Measurements from ENCODE around the gene LRP5. TPM values are rescaled to one million over a fixed set of nuclear protein-coding genes. Genes with fewer than 3 reads are reported as not detected.

The LRP5 gene
- total and polyA plus RNA-seq, 2 experiments from 2014 or later, result 43.9 to 54.3 TPM

DNA sequence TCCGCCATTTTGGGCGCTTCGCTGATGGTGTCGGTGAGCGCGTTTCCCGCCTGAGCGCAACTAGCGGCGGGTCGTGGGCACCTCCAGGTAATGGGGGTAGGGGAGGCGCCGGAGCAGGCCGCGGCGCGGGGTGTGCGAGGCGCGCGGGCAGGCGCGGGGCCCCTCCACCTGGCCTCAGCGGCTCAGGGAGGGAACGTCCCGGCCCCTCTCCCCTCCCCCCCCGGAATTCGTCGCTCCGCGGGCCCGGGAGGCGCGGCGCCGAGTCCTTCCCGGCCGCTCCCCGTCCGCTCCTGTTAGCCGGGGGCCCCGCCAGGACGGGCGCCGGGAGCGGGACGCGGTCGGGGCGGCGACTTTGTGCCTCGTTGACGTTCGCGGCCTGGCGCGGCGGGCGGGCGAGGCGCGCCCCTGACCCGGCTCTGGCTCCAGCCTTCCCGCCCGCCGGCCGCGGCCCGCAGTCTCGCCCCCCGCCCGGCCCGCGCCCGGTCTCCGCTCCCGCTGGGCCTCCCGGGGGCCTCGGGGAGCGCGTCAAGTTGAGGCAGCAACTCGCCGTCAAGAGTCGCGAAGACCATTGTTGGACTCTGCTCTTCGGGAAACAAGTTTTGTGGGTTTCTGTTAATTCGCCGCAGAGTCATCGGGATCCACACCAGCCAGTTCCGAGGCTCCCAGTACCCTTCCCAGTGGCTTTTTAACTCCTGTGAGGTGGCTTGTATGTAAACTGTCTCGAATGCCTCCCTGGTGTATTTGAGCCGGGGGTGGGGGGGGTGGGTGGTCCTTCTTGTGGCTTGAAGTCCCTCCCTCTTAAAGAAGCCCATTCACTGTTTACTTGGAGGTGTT is 148.6 kb downstream of the LRP5 start, which contains the start of gene PPP6R3:
PPP6R3 (plus strand) TSS at position 12 of the 834 bp plus-strand sequence. CDS start 76,913 bp downstream, outside the sequence.
- H3K27me3 ChIP-seq, result no peaks in the 10 kb centered on the region
- peaks cover 49% of the 10 kb centered on the region for H4K20me1 ChIP-seq (ENCODE audit: insufficient read depth, poor library complexity, severe bottlenecking)
- peak within 1 kb of the TSS; percentile 91 for H3K27ac ChIP-seq
- H3K4me1 ChIP-seq (ENCODE audit: insufficient read depth), result peaks cover 27% of the 10 kb centered on the region
- H3K79me2 ChIP-seq, result peaks cover 50% of the 10 kb centered on the region
- WGBS (ENCODE audit: low lambda C conversion rate, missing lambda C conversion rate), result under 1% methylated on average over 14 of the region's 92 CpGs
- no peak for TF ChIP-seq EZH2phosphoT487 (IDR thresholded peaks at IDR 0.05; ENCODE audit: low read depth, severe bottlenecking, unreplicated experiment)
- TF ChIP-seq EZH2 (IDR thresholded peaks at IDR 0.05; ENCODE audit: borderline replicate concordance), result no peak
- TF ChIP-seq, protein P1, sequence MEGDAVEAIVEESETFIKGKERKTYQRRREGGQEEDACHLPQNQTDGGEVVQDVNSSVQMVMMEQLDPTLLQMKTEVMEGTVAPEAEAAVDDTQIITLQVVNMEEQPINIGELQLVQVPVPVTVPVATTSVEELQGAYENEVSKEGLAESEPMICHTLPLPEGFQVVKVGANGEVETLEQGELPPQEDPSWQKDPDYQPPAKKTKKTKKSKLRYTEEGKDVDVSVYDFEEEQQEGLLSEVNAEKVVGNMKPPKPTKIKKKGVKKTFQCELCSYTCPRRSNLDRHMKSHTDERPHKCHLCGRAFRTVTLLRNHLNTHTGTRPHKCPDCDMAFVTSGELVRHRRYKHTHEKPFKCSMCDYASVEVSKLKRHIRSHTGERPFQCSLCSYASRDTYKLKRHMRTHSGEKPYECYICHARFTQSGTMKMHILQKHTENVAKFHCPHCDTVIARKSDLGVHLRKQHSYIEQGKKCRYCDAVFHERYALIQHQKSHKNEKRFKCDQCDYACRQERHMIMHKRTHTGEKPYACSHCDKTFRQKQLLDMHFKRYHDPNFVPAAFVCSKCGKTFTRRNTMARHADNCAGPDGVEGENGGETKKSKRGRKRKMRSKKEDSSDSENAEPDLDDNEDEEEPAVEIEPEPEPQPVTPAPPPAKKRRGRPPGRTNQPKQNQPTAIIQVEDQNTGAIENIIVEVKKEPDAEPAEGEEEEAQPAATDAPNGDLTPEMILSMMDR (IDR thresholded peaks at IDR 0.05; ENCODE audit: poor library complexity), result no peak
- H2AFZ ChIP-seq, result no peak within 1 kb of the TSS
- H3K9me3 ChIP-seq (ENCODE audit: low read depth), result no peaks in the 10 kb centered on the region
- peak within 1 kb of the TSS; percentile 91 for H3K4me2 ChIP-seq
- no peaks in the 10 kb centered on the region for H3K9me2 ChIP-seq (replicated peaks; ENCODE audit: insufficient read depth)
- H3K4me3 ChIP-seq, result peak within 1 kb of the TSS; percentile 95
- no peak for DNase-seq (ENCODE audit: low spot score)
- no peaks in the 10 kb centered on the region for H3K36me3 ChIP-seq (replicated peaks; ENCODE audit: insufficient read depth, low read depth)

DNA sequence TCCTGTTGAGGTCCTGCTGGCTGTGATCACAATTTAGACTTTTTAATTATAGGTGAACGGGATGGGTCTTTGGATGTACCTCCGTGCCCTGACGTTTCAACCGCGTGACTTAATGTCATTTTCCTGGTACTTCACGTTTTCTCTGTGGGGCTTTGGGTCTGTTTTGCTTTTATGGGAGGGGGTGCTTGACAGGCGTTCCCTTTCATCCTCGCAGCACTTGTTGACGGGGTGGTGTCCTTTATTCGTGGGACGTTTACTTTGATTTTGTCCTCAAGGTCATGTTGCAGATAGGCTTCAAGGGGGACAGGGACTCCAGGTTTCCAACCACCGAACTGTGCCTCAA is 149.2 kb downstream of the LRP5 start:
- H4K20me1 ChIP-seq (ENCODE audit: insufficient read depth, poor library complexity, severe bottlenecking), result peaks cover 55% of the 10 kb centered on the region

DNA sequence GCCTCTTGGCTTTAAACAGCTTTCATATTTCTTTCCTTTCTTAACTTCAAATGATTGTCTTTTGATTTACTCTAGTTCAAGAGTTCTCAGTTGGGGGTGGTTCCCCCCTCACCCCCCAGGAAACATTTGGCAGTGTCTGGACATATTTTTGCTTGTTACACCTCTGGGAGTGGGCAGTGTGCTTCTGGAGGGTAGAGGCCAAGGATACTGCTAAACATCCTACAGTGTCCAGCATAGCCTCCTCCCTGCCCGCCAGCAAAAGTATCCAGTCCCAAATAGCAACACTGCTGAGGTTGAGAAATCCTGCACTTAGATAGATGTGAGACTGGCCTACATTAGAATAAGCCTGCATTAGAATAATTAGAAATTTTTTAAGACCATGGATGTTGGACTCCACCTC is 151.3 kb downstream of the LRP5 start:
- H3K36me3 ChIP-seq (replicated peaks; ENCODE audit: insufficient read depth, low read depth), result no peaks in the 10 kb centered on the region
- H3K9me3 ChIP-seq (ENCODE audit: low read depth), result no peaks in the 10 kb centered on the region
- peaks cover 77% of the 10 kb centered on the region for H4K20me1 ChIP-seq (ENCODE audit: insufficient read depth, poor library complexity, severe bottlenecking)
- peaks cover 33% of the 10 kb centered on the region for H3K4me1 ChIP-seq (ENCODE audit: insufficient read depth)
- no peaks in the 10 kb centered on the region for H3K9me2 ChIP-seq (replicated peaks; ENCODE audit: insufficient read depth)
- peaks cover 77% of the 10 kb centered on the region for H3K79me2 ChIP-seq
- DNase-seq (ENCODE audit: low spot score), result no peak
- H3K4me3 ChIP-seq, result no peak overlapping the region
- 91% methylated on average over 1 of the region's 1 CpG for WGBS (ENCODE audit: low lambda C conversion rate, missing lambda C conversion rate)
- peak overlapping the region; percentile 91 for H3K4me2 ChIP-seq
- no peak overlapping the region for H3K27ac ChIP-seq
- TF ChIP-seq EZH2 (IDR thresholded peaks at IDR 0.05; ENCODE audit: borderline replicate concordance) (no peak), EZH2phosphoT487 (IDR thresholded peaks at IDR 0.05; ENCODE audit: low read depth, severe bottlenecking, unreplicated experiment) (no peak)
- TF ChIP-seq, protein P1 (IDR thresholded peaks at IDR 0.05; ENCODE audit: poor library complexity), result no peak
- no peaks in the 10 kb centered on the region for H3K27me3 ChIP-seq
- H2AFZ ChIP-seq, result no peak overlapping the region

More for the DNA sequence above, 149.2 kb downstream of the LRP5 start:
- 1% methylated on average over 12 of the region's 12 CpGs for WGBS (ENCODE audit: low lambda C conversion rate, missing lambda C conversion rate)
- Histone ChIP-seq H3K4me3 (peak overlapping the region; percentile 95), H3K9me2 (replicated peaks; ENCODE audit: insufficient read depth) (no peaks in the 10 kb centered on the region), H3K4me2 (peak overlapping the region; percentile 91), H3K9me3 (ENCODE audit: low read depth) (no peaks in the 10 kb centered on the region), H3K4me1 (ENCODE audit: insufficient read depth) (peaks cover 28% of the 10 kb centered on the region), H2AFZ (no peak overlapping the region), H3K27me3 (no peaks in the 10 kb centered on the region), H3K36me3 (replicated peaks; ENCODE audit: insufficient read depth, low read depth) (no peaks in the 10 kb centered on the region), H3K27ac (peak overlapping the region; percentile 91), H3K79me2 (peaks cover 56% of the 10 kb centered on the region)
- TF ChIP-seq EZH2 (IDR thresholded peaks at IDR 0.05; ENCODE audit: borderline replicate concordance), result no peak
- TF ChIP-seq EZH2phosphoT487 (IDR thresholded peaks at IDR 0.05; ENCODE audit: low read depth, severe bottlenecking, unreplicated experiment), result no peak
- DNase-seq (ENCODE audit: low spot score), result no peak

DNA sequence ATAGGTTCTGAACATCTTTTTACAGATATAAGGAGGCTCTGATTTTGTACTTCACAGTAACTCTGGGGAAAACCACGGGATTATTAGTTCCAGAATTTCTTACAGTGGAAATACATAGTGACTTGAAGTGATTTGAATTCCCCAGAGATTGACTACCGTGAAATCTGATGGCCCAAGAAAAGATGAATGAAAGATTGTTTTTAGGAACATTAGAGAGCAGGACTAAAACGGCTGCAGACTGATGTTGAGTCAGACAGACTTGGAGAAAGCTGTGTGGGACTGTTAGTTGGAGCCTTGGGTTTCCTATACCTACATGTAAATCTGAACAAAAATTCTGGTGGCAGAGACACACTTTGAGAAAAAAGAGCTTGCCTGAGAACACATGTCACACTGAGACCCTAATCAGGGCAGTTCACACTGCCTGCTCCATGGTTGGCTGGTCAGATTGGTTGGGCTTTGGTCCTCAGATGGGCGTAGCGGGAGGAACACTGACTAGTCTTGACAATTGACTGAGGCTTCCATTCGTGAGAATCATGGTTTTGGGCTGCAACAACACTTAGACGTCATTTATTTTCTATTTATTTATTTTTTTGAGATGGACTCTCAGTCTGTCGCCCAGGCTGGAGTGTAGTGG is 154.9 kb downstream of the LRP5 start:
- H3K9me3 ChIP-seq (ENCODE audit: low read depth), result no peaks in the 10 kb centered on the region
- peaks cover 100% of the 10 kb centered on the region for H3K79me2 ChIP-seq
- no peak for TF ChIP-seq EZH2 (IDR thresholded peaks at IDR 0.05; ENCODE audit: borderline replicate concordance)
- H3K36me3 ChIP-seq (replicated peaks; ENCODE audit: insufficient read depth, low read depth), result no peaks in the 10 kb centered on the region
- DNase-seq (ENCODE audit: low spot score), result no peak
- no peak overlapping the region for H3K4me2 ChIP-seq
- no peaks in the 10 kb centered on the region for H3K9me2 ChIP-seq (replicated peaks; ENCODE audit: insufficient read depth)
- H4K20me1 ChIP-seq (ENCODE audit: insufficient read depth, poor library complexity, severe bottlenecking), result peaks cover 100% of the 10 kb centered on the region
- no peaks in the 10 kb centered on the region for H3K27me3 ChIP-seq
- no peak overlapping the region for H3K27ac ChIP-seq
- no peak overlapping the region for H3K4me3 ChIP-seq
- 83% methylated on average over 8 of the region's 8 CpGs for WGBS (ENCODE audit: low lambda C conversion rate, missing lambda C conversion rate)
- H3K4me1 ChIP-seq (ENCODE audit: insufficient read depth), result peaks cover 44% of the 10 kb centered on the region
- H2AFZ ChIP-seq, result no peak overlapping the region
